ENCODE measurements around the gene RPS2.

RPS2 gene

DNA sequence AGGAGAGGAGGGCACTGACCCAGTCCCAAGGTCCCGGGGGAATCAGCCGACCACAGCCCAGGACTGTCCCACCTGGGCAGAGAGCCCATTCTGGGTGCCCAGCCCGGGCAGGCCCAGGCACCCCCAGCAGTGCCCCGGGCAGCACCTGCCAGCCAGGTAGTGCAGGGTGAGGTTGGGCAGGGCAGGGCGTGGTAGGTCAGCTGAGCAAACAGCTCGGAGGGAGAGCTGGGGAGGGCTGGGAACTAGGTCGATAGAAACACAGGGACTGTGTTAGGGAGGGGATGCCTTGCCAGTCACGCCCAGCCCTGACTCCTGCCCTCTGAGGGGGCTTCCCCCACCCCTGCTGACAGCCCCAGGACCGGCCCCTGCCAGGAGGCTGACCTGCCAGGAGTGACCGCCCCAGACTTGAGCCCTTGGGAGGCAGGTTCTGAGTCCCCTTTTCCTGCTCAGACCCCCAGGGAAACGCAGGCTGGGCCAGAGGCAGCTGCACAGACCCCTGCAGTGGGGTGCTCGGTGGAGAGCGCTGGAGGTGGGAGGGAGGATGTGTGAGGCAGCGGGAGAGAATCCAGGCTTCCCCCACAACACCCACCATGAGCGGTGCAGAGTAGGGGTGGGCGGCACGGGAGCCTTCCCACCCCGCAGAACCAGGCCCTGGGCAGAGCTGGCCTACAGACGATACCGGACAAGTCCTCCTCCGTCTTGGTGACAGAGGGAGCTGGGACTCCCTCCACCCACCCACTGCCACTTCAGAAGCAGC is 51.1 kb downstream of the RPS2 start:
- H3K4me3 ChIP-seq (ENCODE audit: low read length), result no peak overlapping the region
- no peak for DNase-seq (ENCODE audit: low read depth)
- TF ChIP-seq CTCF (conservative IDR thresholded peaks at IDR 0.05; ENCODE audit: low read length), result no peak

DNA sequence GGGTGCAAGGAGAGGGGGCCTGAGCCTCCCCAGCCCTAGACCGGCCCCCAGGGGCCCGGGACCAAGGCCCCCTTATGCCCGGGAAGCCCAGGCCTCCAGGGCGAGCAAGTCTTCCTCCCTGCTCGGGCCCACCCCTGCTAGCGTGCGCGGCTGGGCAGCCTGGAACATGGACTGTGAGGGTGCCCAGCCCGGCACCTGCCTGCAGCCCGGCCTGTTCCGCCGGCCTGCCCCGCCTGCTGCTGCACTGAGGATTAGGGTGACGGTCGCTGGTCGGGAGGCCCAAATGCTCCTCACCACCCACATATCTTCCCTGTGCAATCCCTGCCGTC is 52.4 kb downstream of the RPS2 start:
- DNase-seq (ENCODE audit: low read depth), result no peak
- no peak overlapping the region for H3K4me3 ChIP-seq (ENCODE audit: low read length)
- TF ChIP-seq CTCF (conservative IDR thresholded peaks at IDR 0.05; ENCODE audit: low read length), result no peak
